22Rv1 (cell line): ENCODE measurements around the gene GMPR2.

Experiments used
- H3K27ac ChIP-seq: fragments of 450-650 bp; 2 replicates; pipeline ENCODE4 v1.5.1; 2017
- CTCF ChIP-seq: fragments of 450-650 bp; IDR thresholded peaks from 2 replicates; pipeline ENCODE4 v1.5.1; 2017; ENCODE audit warnings: mild to moderate bottlenecking
- ZFX ChIP-seq: fragments of 450-650 bp; IDR thresholded peaks from 2 replicates; pipeline ENCODE4 v1.6.1; 2017; ENCODE audit warnings: antibody characterized with exemption, borderline replicate concordance

The GMPR2 gene

GRCh38 chr14:24206260-24207103, 26.2 kb upstream of the GMPR2 start:
- H3K27ac ChIP-seq = no peak overlapping the region
- TF ChIP-seq ZFX (no peak), CTCF (no peak)

- no peak for TF ChIP-seq CTCF
- no peak for TF ChIP-seq ZFX
- no peak overlapping the region for H3K27ac ChIP-seq
Observed at GRCh38 chr14:24207104-24207551, 25.6 kb upstream of the GMPR2 start.

GRCh38 chr14:24207625-24208024, 25.1 kb upstream of the GMPR2 start:
- no peak for TF ChIP-seq CTCF
- TF ChIP-seq ZFX = no peak
- no peak overlapping the region for H3K27ac ChIP-seq

GRCh38 chr14:24211311-24211710, 21.4 kb upstream of the GMPR2 start:
- TF ChIP-seq CTCF (no peak), ZFX (no peak)
- peak overlapping the region; percentile 96; the same call in 1 of the 2 replicates for H3K27ac ChIP-seq

GRCh38 chr14:24212924-24213865, 19.5 kb upstream of the GMPR2 start, which contains the start of gene CHMP4A:
CHMP4A (minus strand) TSS chr14:24213488; CDS start chr14:24213439, 49 bp downstream.
- no peak for TF ChIP-seq ZFX
- no peak for TF ChIP-seq CTCF
- H3K27ac ChIP-seq = peak within 1 kb of the TSS; percentile 96

- no peak for TF ChIP-seq ZFX
- no peak for TF ChIP-seq CTCF
- peak overlapping the region; percentile 96 for H3K27ac ChIP-seq
Observed at GRCh38 chr14:24213866-24214662, 18.7 kb upstream of the GMPR2 start.
